ENCODE measurements around the gene LXN.

DNA sequence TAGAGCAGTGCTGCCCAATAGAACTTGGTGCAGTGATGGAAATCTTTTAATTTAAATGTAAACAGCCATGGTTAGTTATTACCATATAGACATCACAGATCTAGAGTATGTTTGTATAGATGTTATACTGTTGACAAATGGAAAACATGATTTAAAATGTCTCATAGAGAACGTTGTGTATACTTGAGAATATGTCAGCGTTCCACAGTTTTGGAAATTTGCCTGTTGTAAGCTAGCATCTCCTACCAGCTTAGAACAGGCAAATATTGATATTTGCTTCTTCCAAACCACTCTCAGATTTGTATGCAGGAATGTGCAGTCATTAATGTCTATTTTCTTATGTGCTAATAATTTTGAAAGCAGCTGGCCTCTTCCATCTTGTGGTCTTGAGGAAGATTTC is 8.4 kb upstream of the LXN start:
- TF ChIP-seq CTCF (conservative IDR thresholded peaks at IDR 0.05 in 1 of 2, IDR thresholded peaks at IDR 0.05 in 1 of 2; ENCODE audit: extremely low read depth in 1 of 2, insufficient read depth in 1 of 2, low read depth in 1 of 2, low read length in 2 of 2) (no peak), EZH2 (IDR thresholded peaks at IDR 0.05; ENCODE audit: borderline replicate concordance, low read length) (no peak)
